RWPE2 (cell line): ENCODE data around the gene SDSL.
A peak's percentile ranks its signal among the peaks of the same experiment; 100 is the strongest.

Experiments used
- ATAC-seq: fragments of 200-7000 bp; cut with Tn5 transposase; 3 replicates; pipeline ENCODE4 v1.9.1; 2021; ENCODE audit warnings: low read depth
- DNase-seq: peaks from one replicate; pipeline ENCODE4 v3.0.0-alpha.2; 2020; ENCODE audit warnings: low spot score
- H3K27ac ChIP-seq: fragments of 450-650 bp; 2 replicates; pipeline ENCODE4 v1.5.1; 2017; ENCODE audit warnings: mild to moderate bottlenecking; ENCODE audit not compliant: poor library complexity, severe bottlenecking
- H3K27me3 ChIP-seq: fragments of 250-450 bp; sonication (Bioruptor Pico); 2 replicates; pipeline ENCODE4 v1.5.1; 2021; ENCODE audit warnings: mild to moderate bottlenecking, moderate library complexity; ENCODE audit not compliant: insufficient read depth, poor library complexity, severe bottlenecking
- H3K36me3 ChIP-seq: fragments of 250-450 bp; sonication (Bioruptor Pico); 2 replicates; pipeline ENCODE4 v1.5.1; 2020; ENCODE audit warnings: low read depth, mild to moderate bottlenecking, moderate library complexity
- H3K4me1 ChIP-seq: fragments of 250-450 bp; sonication (Bioruptor Pico); 2 replicates; pipeline ENCODE4 v1.5.1; 2021; ENCODE audit warnings: mild to moderate bottlenecking, moderate library complexity; ENCODE audit not compliant: insufficient read depth, poor library complexity, severe bottlenecking
- H3K4me3 ChIP-seq: fragments of 250-450 bp; sonication (Bioruptor Pico); 2 replicates; pipeline ENCODE4 v1.5.1; 2021; ENCODE audit warnings: mild to moderate bottlenecking, moderate library complexity; ENCODE audit not compliant: severe bottlenecking
- H3K9me3 ChIP-seq: fragments of 250-450 bp; sonication (Bioruptor Pico); 2 replicates; pipeline ENCODE4 v1.5.1; 2021; ENCODE audit warnings: mild to moderate bottlenecking, moderate library complexity; ENCODE audit not compliant: severe bottlenecking
- TF ChIP-seq, protein P1 (sequence below): fragments of 450-650 bp; IDR thresholded peaks from one replicate; pipeline ENCODE4 v1.5.1; 2017; ENCODE audit warnings: mild to moderate bottlenecking, moderate library complexity; ENCODE audit not compliant: poor library complexity, severe bottlenecking

SDSL gene, protein sequence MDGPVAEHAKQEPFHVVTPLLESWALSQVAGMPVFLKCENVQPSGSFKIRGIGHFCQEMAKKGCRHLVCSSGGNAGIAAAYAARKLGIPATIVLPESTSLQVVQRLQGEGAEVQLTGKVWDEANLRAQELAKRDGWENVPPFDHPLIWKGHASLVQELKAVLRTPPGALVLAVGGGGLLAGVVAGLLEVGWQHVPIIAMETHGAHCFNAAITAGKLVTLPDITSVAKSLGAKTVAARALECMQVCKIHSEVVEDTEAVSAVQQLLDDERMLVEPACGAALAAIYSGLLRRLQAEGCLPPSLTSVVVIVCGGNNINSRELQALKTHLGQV

DNA sequence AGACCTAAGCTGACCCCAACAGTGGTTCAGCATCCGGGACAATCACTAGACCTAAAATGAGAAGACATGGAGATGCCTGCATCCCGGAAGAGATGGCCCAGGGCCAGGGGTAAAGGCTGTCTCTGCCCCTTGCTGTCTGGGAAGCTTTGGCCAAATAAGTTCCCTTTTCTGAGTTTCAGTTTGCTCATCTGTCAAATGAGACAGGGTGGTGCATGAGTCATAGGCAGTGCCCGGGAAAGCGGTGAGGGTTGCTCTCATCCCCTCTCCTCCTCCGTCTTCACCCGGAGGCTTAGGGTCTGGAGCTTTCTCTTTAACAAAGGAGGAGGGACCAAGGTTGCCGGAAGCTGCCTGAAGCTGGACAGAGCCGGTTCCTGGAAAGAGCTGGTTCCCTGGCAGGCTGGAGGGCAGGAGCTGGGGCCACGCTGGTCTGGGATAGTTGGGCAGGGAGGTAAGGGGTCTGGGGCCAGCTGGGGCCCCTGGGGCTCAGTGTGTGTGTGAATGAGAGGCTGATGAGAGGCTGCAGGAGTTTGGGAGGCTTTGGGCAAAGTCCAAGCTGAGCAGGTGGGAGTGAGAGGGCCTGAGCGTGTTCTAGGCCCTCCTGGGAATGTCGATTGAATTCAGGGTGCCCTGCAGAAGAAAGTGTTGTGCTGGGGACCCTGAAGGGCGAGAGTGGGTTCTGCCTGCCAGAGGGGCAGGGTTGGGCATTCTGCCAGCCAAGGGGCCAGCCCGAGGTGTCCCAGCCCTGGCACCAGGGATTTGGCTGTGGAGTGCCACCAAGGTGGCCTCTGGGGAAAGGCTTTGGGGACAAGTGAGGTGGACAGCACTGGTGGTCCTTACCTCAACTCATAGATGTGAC, at the start of gene SDSL:
TSS of gene SDSL (plus strand) at position 351 of the 856 bp plus-strand sequence. CDS start 5,603 bp downstream, outside the sequence.
- TF ChIP-seq, protein P1, sequence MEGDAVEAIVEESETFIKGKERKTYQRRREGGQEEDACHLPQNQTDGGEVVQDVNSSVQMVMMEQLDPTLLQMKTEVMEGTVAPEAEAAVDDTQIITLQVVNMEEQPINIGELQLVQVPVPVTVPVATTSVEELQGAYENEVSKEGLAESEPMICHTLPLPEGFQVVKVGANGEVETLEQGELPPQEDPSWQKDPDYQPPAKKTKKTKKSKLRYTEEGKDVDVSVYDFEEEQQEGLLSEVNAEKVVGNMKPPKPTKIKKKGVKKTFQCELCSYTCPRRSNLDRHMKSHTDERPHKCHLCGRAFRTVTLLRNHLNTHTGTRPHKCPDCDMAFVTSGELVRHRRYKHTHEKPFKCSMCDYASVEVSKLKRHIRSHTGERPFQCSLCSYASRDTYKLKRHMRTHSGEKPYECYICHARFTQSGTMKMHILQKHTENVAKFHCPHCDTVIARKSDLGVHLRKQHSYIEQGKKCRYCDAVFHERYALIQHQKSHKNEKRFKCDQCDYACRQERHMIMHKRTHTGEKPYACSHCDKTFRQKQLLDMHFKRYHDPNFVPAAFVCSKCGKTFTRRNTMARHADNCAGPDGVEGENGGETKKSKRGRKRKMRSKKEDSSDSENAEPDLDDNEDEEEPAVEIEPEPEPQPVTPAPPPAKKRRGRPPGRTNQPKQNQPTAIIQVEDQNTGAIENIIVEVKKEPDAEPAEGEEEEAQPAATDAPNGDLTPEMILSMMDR, result no peak
- Histone ChIP-seq H3K4me1 (no peaks in the 10 kb centered on the region), H3K4me3 (peak within 1 kb of the TSS; percentile 43), H3K36me3 (no peaks in the 10 kb centered on the region), H3K27ac (peak within 1 kb of the TSS; percentile 56), H3K9me3 (no peaks in the 10 kb centered on the region), H3K27me3 (no peaks in the 10 kb centered on the region)
- ATAC-seq (peak; percentile 99), DNase-seq (peak; percentile 87)

DNA sequence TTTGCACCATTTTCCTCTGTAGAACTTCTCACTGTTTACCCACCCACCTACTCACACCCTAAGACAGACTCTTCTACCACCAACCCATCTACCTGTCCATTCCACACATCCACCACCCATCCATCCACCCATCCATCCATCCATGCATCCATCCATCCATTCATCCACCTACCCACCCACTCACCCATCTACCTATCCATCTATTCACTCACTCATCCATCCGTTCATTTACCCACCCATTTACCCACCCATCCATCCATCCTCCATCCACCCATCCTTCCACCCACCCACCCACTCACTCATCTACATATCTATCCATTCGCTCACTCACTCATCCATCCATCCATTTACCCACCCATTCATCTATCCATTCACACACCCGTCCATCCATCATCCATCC, 48.7 kb upstream of the SDSL start:
- no peak for DNase-seq
- TF ChIP-seq, protein P1, result no peak
- Histone ChIP-seq H3K27me3 (no peaks in the 10 kb centered on the region), H3K36me3 (no peaks in the 10 kb centered on the region; the same call in 1 of the 2 replicates), H3K4me3 (no peak overlapping the region), H3K4me1 (no peaks in the 10 kb centered on the region), H3K27ac (no peak overlapping the region), H3K9me3 (no peaks in the 10 kb centered on the region)
- no peak for ATAC-seq

DNA sequence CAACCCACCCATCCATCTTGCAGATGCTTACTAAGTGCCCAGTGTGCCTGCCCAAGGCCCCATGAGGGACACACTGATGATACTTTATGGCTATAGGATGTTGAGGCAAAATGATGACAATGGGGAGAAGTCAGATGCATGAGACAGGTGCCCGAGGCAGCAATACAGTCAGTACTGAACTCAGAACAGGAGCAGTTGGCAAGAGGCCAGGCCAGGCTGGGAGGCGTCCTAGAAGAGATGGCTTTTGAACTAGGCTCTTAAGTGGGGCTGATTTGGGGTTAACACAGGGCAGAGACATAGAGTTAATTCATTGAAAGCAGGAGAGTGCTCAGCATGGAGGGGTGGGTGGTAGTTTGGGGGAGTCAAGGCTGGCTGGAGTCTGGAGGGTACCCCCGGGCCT, 48.2 kb upstream of the SDSL start:
- ATAC-seq (no peak), DNase-seq (no peak)
- TF ChIP-seq, protein P1, result no peak
- no peaks in the 10 kb centered on the region; the same call in 1 of the 2 replicates for H3K36me3 ChIP-seq
- no peak overlapping the region for H3K27ac ChIP-seq
- H3K4me1 ChIP-seq, result no peaks in the 10 kb centered on the region
- no peaks in the 10 kb centered on the region for H3K27me3 ChIP-seq
- no peak overlapping the region for H3K4me3 ChIP-seq
- no peaks in the 10 kb centered on the region for H3K9me3 ChIP-seq

DNA sequence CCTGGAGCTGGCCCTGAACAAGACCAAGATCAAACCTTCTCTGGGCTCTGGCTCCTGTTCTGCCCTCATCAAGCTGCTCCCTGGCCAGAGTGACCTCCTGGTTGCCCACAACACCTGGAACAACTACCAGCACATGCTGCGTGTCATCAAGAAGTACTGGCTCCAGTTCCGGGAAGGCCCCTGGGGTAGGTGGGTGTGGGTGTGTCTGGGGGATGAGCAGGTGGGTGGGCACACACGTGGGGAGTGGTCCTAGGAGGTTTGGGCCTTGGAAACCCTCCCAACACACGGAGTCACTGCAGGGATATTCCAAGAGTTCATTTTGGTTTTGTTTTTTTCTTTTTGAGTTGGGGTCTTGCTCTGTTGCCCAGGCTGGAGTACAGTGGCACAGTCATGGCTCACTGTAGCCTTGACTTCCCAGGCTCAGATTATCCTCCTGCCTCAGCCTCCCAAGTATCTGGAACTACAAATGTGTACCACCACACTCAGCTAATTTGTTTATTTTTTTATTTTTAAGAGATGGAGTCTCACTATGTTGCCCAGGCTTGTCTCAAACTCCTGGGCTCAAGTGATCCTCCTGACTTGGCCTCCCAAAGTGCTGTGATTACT, 47.3 kb upstream of the SDSL start:
- H3K9me3 ChIP-seq, result no peaks in the 10 kb centered on the region
- H3K27ac ChIP-seq, result no peak overlapping the region
- no peaks in the 10 kb centered on the region; the same call in 1 of the 2 replicates for H3K36me3 ChIP-seq
- H3K27me3 ChIP-seq, result no peaks in the 10 kb centered on the region
- no peak overlapping the region for H3K4me3 ChIP-seq
- TF ChIP-seq, protein P1, result no peak
- DNase-seq (no peak), ATAC-seq (no peak)
- H3K4me1 ChIP-seq, result no peaks in the 10 kb centered on the region
